Neural cell (in vitro differentiated cells): ENCODE data around the gene GSTCD.
A peak's percentile ranks its signal among the peaks of the same experiment; 100 is the strongest.

Experiments used
- TAF1 ChIP-seq: IDR thresholded peaks from 2 replicates; pipeline ENCODE4 v1.6.1; 2012; ENCODE audit warnings: low read depth
- TF ChIP-seq, protein P1 (sequence below): fragments of 450-650 bp; IDR thresholded peaks from 2 replicates; pipeline ENCODE4 v1.5.1; 2014; ENCODE audit warnings: antibody characterized with exemption, mild to moderate bottlenecking, moderate library complexity; ENCODE audit not compliant: poor library complexity, severe bottlenecking

DNA sequence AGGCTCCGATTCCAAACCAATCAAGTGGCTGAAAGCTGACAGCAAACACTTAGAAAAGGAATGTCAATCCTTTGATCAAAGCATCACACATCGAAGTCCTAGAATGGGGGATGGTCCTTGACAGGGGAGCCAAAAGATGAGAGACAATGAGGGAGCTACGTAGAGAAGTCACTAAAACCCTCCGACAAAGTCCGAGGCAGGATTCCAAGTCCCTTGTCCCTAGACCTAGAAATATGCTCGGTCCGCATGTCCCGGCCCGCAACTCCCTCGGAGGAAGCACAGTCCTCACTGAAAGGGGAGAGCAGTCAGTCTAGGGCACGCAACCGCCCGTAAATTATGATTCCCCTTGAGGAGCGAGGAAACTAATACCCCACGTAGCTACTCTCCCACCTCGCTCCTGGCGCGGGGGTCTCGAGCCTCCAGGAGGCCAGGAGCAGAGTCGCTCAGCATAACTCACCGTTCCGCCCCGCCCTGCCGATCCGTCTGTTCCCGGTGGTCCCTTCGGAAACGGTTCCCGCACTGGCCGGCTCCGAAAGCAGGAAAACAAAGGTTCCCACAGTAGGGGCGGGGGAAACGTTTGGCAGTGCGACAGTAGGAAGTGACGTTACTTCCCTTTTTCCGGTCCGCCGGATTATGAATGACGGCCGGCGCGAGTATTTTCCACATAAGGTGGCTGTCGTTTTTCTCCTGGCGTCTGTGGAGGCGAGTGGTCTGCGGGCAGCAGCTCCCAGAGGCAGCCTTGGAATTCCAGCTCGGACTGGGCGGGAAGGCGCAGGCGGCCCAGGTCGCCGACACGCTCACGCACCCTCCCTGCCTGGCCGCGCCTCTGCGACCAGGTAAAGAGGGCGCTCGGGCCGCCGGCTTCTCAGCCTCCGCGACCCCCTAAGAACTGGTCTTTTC is at the start of gene GSTCD, which contains the start of gene INTS12:
- TF ChIP-seq TAF1, result peak; percentile 85
- TF ChIP-seq, protein P1, sequence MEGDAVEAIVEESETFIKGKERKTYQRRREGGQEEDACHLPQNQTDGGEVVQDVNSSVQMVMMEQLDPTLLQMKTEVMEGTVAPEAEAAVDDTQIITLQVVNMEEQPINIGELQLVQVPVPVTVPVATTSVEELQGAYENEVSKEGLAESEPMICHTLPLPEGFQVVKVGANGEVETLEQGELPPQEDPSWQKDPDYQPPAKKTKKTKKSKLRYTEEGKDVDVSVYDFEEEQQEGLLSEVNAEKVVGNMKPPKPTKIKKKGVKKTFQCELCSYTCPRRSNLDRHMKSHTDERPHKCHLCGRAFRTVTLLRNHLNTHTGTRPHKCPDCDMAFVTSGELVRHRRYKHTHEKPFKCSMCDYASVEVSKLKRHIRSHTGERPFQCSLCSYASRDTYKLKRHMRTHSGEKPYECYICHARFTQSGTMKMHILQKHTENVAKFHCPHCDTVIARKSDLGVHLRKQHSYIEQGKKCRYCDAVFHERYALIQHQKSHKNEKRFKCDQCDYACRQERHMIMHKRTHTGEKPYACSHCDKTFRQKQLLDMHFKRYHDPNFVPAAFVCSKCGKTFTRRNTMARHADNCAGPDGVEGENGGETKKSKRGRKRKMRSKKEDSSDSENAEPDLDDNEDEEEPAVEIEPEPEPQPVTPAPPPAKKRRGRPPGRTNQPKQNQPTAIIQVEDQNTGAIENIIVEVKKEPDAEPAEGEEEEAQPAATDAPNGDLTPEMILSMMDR, result peak; percentile 22
